PFSK-1 (cell line): ENCODE results near the gene AKAP7.

Experiments
- FOXP2 ChIP-seq: optimal IDR thresholded peaks from 2 replicates; pipeline ENCODE3; 2011; ENCODE audit warnings: borderline replicate concordance, control low read depth, inconsistent platforms; ENCODE audit not compliant: insufficient read depth; ENCODE audit errors: extremely low read length, extremely low read depth
- POLR2AphosphoS5 ChIP-seq: IDR thresholded peaks from 2 replicates; pipeline ENCODE4 v1.6.1; 2012; ENCODE audit warnings: low read depth, mild to moderate bottlenecking, control low read depth, low read length, moderate library complexity
- REST ChIP-seq, 2 experiments: IDR thresholded peaks; 2 replicates each; pipeline versions ENCODE4 v1.6.1 to v1.8.0; 2011 to 2012; ENCODE audit warnings: low read depth in 2 of 2, low read length in 2 of 2, control low read depth in 1 of 2, inconsistent platforms in 1 of 2, mild to moderate bottlenecking in 1 of 2, moderate library complexity in 1 of 2; ENCODE audit not compliant: insufficient read depth in 1 of 2
- SIN3A ChIP-seq: IDR thresholded peaks from 2 replicates; pipeline ENCODE4 v1.6.1; 2012; ENCODE audit warnings: mild to moderate bottlenecking, low read length, moderate library complexity, borderline replicate concordance; ENCODE audit not compliant: insufficient read depth
- TAF1 ChIP-seq: IDR thresholded peaks from 2 replicates; pipeline ENCODE4 v1.6.1; 2012; ENCODE audit warnings: low read length, control low read depth, borderline replicate concordance; ENCODE audit not compliant: insufficient read depth

Gene AKAP7

GRCh38 chr6:131116321-131116720 lies 18.9 kb upstream of the AKAP7 start:
- TF ChIP-seq REST (IDR thresholded peaks at IDR 0.05; ENCODE audit: insufficient read depth in 1 of 2, low read depth in 2 of 2, low read length in 2 of 2) (no peak), POLR2AphosphoS5 (no peak), SIN3A (no peak), TAF1 (no peak), FOXP2 (no peak)

DNA sequence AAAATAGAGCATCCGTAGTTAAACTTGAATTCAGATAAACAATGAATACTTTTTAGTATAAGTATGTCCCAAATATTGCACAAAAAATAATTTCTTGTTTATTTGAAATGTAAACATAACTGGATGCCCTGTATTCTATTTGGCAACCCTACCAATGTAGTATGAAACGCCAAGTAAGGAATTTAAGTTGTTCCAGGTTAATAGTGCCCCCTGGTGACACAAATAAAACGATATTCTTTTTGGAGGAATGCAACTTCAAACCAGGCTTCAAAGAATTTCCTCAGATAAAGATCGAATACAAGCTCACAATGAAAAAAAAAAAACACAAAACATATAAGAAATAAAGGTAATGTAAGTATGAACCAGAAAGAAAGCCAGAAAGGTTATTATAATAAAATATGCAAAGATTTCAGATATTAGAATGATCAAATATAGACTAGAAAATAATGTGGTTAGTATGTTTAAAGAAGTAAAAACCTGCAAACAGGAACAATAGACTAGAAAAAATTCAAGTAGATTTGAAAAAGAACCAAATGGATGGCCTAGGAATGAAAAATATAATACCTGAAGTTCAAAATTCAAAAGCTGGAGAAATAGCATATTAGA lies 18.4 kb upstream of the AKAP7 start:
- TF ChIP-seq TAF1 (no peak), POLR2AphosphoS5 (no peak), REST (IDR thresholded peaks at IDR 0.05; ENCODE audit: insufficient read depth in 1 of 2, low read depth in 2 of 2, low read length in 2 of 2) (no peak), SIN3A (no peak), FOXP2 (no peak)

GRCh38 chr6:131117878-131118277 lies 17.4 kb upstream of the AKAP7 start:
- TF ChIP-seq FOXP2 (no peak), SIN3A (no peak), REST (IDR thresholded peaks at IDR 0.05; ENCODE audit: insufficient read depth in 1 of 2, low read depth in 2 of 2, low read length in 2 of 2) (no peak), POLR2AphosphoS5 (no peak), TAF1 (no peak)

- TF ChIP-seq REST (IDR thresholded peaks at IDR 0.05; ENCODE audit: insufficient read depth in 1 of 2, low read depth in 2 of 2, low read length in 2 of 2) (no peak), TAF1 (no peak), SIN3A (no peak), FOXP2 (no peak), POLR2AphosphoS5 (no peak)
These were observed 13.3 kb upstream of the AKAP7 start for GRCh38 chr6:131122007-131122406.

- TF ChIP-seq FOXP2 = no peak
- TF ChIP-seq SIN3A = no peak
- no peak for TF ChIP-seq REST (IDR thresholded peaks at IDR 0.05; ENCODE audit: insufficient read depth in 1 of 2, low read depth in 2 of 2, low read length in 2 of 2)
- TF ChIP-seq POLR2AphosphoS5 = no peak
- TF ChIP-seq TAF1 = no peak
These were observed 12.8 kb upstream of the AKAP7 start for GRCh38 chr6:131122516-131122915.
